GM18511 (cell line): ENCODE data around the gene IP6K1.

Experiments
- ATAC-seq: cut with Tn5 transposase; IDR thresholded peaks from one replicate; pipeline ENCODE4 v1.9.1; 2021; ENCODE audit warnings: mild to moderate bottlenecking, moderate library complexity; ENCODE audit not compliant: unreplicated experiment

Gene IP6K1

DNA sequence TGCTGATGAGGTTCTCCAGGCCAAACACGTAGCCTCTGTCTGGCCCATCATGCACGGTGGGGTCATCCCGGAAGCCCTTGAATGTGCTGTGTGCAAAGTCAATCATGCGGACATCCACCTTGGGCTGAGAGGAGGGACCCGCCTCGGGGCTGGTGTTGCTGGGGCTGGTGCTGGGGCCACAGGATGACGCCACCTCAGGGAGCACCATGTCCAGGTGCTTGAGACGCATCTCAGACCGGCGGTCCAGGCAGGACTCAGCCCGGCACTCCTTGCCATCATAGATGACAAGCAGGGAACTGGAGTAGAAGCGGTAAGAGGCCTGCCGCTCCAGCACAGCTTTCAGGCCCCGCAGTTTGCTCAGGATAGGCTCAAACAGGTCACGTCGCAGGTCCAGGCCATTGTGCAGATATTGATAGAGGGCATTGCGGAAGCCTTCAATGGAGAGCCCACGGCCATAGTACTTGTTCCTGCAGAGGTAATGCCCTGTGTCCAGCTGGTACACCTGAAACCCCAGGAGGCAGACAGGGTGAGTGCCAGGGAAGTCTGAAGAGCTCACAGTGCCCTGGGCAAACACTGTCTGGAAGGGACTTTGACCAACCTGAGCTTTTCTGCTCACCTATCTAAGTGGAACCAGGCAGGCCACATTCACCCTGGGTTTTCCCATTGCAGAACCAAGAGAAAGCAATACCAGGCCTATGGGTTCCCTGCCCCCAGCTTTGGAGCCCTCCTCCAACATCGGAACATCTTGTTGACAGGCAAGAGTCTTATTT lies 59.0 kb downstream of the IP6K1 start:
- ATAC-seq = no peak

DNA sequence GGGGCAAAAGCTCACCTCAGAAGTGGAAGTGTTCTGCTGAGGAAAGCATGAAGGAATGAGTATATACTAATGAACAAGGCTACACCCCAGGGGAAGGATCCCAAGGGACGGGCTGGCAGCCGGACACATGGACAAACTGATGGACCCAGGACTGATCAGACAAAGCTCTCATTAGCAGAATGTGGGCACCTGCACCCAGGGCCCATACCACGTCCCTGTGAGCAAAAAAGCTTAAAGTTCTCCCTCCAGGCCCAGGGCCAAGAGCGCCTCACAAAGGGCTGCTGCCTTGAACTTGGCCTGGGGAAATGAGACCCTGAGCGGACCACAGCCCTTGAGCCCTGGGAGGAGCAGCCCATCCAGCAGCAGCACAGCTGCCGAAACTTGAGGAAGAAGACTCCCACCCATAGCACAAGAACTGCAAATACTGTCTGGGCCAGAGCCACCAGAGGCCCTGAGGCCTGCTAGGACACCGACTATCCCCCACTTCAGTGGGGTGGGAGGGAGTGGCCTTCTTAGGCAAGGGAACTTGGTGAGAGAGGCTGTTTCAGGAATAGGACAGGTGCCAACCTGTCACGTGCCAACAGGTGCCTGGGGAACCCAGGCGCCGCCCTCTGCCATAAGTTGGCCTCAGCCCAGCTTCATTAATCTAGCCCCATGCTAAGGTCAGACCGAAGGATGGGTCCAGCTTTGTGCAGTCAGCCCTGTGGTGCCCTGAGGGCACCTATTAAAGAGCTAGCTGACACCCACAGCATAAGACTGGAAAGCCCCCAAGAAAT lies 60.2 kb downstream of the IP6K1 start:
- ATAC-seq = no peak

DNA sequence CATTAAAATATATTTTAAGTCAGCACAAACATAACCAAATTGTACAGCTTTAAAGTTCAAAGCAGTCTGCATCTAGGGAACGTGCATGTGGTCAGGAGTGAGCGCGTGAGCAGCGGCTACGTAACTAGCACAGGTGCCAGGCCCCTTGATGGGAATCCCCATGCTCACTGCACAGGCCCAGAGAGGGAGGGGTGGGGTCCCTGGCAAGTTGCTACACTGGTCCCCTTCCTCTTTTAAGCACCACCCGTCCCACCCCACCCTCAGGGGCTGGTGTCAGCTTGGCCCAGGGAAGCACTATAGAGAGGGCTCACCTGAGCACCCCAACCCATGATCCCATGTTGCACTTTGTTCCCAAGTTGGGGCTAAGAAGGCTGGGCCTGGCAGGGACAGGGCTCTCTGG lies 61.8 kb downstream of the IP6K1 start:
- no peak for ATAC-seq

DNA sequence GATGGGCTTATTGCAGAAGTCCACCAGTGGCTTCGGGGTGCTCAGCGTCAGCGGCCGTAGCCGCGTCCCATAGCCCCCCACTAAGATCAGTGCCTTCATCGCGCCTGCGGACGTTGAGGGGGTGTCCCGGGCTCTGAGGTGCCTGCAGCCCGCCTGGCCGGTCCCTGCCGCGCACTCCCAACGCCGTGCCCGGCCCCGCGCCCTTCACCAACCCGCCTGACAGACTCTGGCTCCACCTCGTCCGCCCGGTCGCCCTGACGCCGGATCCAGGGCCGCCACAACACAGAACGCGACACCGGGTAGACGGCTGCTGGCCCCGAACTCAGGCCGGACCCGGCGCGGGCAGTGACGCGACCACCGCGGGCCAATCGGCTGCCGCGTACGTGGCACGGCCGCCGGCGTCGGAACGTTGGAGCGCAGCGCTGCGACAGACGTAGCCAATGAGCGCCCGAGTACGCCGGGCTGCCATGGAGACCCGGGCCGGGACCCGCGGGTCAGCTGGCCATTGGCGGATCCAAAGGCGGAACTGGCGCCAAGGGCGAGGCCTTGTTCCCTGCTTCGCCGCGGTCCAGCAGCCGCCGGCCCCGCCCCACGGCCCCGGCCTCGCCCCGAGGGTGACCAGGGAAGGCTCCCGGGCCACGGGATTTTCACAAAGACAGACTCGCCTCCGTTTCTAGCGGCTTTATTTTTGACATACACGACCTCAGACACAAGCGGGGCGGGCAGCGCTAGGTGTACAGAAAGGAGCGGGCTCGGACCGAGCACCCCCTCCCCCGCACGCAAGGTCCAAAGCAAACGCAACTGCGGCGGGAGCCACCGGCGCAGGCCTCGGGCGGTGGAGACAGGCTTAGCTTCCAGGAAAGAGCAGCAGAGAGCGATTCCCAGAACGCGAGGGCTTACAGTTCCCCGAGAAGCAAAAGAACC lies 62.5 kb downstream of the IP6K1 start, which contains the start of gene GMPPB:
Gene GMPPB (minus strand): TSS at position 324 of the 924 bp plus-strand sequence. CDS start 225 bp downstream, at position 99.
- ATAC-seq = peak; percentile 79

DNA sequence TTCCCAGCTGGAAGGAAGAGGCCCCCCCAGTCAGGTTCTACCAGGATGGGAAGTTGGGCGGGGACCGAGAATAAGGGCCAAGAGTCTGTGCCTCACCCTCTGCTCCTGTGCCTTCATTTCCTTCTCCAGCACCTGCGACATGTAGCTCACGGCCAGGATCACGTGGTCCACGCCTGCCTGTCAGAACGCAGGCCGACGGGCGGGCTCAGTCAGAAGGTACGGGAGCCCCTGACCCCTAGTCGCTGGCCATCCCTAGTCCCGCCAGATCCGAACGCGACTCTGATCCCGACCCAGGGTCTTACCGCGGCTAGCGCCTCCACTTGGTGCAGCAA lies 63.1 kb downstream of the IP6K1 start:
- ATAC-seq = no peak

DNA sequence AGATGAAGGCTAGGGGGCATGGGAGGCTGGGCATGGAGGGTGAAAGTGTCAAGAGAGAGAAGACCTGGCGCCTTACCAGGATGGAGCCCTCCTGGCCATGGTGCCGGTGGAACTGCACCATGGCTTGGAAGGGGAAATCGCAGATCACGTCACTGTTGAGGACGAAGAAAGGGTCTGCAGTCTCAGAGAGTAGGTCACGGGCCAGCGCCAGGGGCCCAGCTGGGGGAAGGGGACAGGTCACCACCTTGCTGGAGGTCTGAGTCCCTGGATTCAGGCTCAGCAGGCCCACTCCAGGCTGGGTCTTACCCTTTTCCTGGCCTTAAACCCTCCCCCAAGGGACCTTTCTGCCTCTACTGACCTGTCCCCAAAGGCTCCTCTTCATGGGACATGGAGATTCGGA lies 63.4 kb downstream of the IP6K1 start:
- ATAC-seq = no peak

DNA sequence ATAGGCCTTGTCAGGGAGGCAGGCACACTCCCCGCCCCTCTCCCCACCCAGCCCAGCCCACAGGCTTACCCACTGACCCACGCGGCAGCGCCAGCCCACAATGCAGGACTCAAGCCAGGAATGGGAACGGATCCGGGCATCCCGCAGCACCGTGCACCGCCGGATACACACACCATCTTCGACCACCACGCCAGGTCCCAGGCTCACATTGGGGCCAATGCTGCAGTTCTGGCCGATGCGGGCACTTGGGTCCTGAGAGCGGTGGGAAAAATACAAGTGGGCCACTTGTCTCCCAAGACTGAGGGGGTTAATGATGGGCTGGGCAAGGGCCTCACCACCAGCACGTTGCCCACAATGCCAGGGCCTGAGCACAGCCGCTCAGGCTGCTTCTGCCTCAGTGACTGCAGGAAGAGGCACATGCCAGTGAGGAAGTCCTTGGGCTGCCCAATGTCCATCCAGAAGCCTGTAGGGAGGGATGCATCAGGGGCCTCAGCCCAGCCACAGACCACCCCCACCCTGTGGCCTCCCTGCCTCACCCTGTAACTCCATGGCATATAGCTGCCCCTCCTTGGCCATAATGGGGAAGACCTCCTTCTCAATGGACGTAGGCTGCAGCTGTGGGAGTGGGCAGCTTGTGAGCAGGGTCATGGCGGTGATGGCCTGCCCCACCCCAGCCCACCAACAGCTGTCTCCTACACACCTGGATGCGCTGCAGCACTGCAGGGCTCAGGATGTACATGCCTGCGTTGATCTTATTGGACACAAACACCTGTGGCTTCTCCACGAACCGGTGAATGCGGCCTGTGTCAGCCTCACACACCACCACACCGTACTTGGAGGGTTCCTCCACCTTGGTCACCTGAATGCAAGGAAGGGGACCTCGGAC lies 64.2 kb downstream of the IP6K1 start:
- ATAC-seq = no peak

DNA sequence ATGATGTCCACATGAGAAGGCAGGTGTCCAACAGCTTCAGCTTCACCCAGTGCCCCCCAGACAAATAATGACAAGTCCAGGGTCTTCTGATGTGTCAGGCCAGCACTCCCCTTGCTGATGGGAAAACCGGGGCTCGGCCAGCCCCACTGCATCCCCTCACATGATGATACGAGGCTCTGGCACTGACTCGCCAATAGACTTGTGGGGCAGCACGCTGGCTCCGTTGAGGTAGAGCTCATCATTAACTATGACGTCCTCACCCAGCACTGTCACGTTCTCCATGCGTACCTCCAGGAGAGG lies 64.8 kb downstream of the IP6K1 start:
- ATAC-seq = no peak

DNA sequence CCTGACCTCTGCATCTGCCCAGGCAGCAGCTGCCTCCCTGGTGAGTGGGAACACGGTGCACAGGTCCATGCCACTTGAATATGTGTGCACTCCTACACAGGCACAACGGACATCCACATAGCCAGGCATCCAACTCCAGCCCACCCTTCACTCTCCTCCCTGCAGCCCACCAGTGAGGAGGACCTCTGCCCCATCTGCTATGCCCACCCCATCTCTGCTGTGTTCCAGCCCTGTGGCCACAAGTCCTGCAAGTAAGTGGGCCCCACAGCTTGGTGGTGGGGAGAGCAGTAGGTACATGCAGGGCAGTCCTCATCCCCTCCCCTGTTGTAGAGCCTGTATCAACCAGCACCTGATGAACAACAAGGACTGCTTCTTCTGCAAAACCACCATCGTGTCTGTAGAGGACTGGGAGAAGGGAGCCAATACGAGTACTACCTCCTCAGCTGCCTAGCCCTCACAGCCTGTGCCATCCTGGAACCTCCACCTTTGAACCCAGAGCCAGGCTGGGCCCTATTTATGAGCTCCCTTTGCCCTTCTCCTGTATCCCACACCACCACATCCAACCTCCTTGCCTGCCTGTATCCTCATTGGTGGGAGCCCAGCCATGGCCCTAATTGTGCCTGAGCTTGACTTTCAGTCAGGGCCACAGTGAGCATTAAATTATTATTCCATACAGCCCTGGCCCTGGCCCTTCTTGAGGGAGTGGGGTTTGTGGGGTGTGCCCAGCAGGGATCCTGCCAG lies 65.3 kb downstream of the IP6K1 start:
- no peak for ATAC-seq

DNA sequence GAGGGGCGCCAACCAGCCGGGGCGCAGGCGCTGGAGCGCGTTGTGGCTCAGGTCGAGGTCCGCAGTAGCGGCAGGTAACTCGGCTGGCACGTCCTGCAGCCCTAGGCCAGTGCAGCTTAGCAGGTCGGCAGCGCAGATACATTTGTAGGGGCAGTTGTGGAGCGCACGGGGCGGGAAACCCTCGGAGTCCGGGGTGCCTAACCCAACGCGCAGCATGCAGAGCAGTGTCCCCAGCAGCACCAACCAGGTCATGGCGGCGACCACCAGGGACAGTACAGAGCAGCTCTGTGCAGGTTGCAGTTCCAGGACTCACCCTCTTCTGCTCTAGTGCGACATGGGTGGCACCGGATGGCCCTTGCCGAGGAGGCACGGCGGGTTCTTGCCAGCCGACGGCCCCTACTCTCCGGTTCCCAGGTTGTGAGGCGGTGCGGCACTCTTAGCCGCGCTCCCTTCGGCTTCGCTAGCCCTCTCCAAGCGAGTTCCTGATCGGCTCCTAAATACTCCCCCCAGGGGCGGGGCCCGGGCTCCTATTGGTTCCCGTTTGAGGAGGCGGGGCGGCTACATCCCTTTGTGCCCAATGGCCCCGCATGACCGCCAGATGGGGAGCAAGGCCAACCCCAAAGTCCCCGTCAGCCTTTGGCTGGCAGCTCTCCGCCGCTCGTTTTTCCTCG lies 67.0 kb downstream of the IP6K1 start, which contains the start of gene AMIGO3:
Gene AMIGO3 (minus strand): TSS at position 471 of the 671 bp plus-strand sequence. CDS start 219 bp downstream, at position 252.
- peak; percentile 64 for ATAC-seq

DNA sequence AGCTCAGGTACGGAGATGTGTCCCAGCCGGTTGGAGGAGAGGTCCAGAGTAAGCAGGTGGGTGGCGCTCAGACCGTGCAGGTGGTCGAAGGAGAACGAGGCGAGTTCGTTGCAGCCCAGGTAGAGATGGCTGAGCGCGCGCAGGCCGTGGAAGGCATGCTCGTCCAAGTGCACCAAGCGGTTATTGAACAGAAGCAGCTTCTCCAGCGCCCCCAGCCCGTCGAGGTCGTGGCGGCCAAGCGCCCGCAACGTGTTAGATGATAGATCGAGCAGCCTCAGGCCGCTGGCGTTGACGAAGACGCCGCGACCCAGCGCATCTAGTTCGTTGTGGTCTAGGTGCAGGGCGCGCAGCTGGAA lies 67.5 kb downstream of the IP6K1 start:
- ATAC-seq = no peak

DNA sequence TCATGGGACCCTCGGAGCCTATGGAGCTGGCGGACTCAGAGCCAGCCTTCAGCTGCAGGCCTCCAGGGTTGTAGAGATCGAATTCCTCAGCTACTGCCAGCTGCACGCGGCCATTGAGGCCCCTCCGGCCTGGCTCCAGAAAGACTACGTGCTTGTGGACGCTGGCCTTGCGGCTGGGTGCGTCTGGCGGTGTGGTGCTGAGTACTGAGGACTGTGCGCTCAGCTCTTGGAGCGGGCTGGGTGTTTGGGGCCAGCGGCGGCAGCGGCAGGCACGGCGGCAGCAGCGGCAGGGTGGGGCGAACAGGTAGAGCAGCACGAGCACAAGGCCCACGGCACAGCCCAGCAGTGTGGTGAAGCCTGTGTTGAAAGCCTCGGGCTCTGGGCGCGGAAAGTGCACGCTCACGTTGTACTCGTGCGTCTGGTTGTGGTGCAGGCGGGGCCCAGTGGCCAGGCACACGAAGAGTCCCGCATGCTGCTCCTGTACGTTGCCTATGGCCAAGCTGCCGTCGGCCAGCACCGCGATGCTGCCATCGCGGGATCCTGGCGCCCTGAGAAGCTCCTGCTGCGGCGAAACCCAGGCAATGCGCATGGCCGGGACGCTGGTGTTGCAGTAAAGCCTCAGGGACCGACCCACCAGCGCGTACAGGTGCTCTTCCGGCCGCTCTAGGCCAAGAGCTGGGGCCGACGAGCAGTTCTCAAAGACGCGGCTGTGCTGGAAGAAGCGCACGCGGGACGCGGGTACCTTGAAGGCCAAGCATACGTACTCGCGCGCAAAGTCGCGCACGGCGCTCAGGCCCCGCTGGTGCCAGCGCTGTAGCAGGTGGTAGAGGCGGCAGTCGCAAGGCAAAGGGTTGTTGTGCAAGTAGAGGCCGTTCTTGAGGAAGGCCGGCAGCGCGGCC lies 68.1 kb downstream of the IP6K1 start:
- ATAC-seq = no peak

DNA sequence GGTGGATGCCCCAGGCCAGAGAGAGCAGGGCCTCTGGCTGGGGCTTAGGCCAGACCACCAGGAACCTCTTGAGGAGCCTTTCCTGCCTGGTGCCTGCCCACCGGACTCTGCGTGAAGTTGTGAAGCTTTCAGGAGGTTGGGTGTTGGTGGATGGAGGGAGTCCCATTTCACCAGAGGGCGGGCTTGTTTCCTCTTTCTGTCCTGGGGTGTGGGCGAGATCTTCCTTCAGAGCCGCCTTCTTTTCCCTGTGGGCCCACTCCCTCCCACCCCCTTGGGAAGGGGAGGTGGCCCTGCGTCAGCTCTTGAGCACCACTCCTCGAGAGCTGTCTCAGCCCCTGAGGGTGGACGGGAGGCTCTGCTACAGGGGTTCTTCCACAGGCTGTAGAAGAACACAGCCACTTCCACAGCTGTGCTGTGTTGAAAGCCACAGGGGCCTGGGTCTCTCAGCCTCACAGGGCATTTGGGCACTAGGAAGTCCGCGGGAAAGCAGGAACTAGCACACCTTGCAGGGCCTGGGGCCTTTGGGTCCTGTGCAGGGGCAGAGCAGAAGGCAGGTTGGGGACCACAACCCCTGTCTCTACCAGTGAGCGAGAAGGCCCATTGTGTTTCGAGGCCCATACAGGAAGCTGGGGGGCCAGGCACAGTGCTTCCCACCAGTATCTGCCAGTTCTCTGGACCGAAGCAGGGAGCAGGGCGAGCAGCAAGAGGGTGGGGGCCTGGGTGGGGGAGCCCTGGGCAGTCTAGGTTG lies 69.0 kb downstream of the IP6K1 start:
- no peak for ATAC-seq

DNA sequence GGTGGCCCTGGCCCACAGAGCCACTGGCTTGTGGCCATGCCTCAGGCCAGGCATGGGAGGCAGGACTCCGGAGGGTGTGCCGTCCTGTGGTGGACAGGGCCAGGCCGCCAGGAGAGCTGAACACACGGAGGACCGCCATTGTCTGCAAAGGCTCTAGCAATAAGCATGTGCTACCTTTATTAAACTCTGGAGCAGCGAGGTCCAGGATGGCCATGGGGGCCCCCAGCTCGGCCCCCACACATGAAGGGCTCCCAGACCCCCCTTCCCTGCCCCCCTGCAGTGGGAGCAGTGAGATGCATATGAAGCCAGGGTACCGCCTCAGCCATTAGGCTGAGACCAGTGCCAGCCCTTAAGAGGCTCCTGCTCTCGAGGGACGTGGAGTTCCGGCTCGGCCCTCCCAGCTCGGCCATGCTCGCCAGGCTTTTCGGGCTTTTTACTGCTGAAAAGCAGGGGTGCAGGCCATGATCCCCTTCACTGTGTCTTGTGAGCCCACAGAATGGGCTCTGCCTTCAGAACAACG lies 69.6 kb downstream of the IP6K1 start:
- ATAC-seq = no peak

DNA sequence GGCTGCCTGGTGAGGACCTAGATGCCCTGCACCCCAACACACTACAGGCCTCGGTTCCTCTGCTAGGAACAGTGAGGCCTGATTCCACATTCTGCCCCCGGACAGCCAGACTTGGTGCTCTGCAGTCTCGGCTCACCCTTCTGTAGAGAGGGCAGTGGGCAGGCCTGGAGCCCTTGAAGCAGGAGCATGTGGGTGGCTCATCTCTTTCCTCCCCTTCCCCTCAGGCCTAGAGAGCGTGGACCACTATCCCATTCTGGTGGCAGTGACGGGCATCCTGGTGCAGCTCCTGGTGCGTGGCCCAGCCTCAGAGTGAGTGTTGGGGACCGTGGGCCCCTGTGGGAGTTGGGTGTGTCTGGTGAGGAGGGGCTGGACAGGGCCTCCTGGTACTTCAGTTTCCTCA lies 70.2 kb downstream of the IP6K1 start:
- ATAC-seq = no peak

DNA sequence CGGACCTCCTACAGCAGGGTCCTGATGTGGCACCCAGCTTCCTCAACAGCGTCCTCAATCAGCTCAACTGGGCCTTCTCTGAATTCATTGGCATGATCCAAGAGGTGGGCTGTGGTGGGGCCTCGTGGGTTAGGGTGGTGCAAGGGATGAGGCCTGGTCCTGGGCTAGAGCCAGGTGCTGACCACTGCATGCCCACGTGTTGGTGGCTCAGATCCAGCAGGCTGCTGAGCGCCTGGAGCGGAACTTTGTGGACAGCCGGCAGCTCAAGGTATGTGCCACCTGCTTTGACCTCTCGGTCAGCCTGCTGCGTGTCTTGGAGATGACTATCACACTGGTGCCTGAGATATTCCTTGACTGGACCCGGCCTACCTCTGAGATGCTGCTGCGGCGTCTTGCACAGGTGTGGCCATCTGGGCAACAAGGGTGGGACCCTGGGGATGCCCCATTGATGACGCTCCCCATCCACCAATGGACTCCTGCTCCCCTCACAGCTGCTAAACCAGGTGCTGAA lies 70.7 kb downstream of the IP6K1 start:
- ATAC-seq = no peak
